K562 (cell line): ENCODE measurements around the gene ALDOC. TPM values are rescaled to one million over a fixed set of nuclear protein-coding genes. Genes with fewer than 3 reads are reported as not detected.

ENCODE experiments used
- ATF3 ChIP-seq, 2 experiments: fragments of 450-650 bp in 1 of 2; sonication (generic) in 1 of 2; formaldehyde crosslinking in 1 of 2; IDR thresholded peaks in 1 of 2; conservative IDR thresholded peaks in 1 of 2; 2 replicates each; pipeline versions ENCODE4 v1.6.1 to v1.8.1; 2016 to 2023; ENCODE audit warnings: mild to moderate bottlenecking in 2 of 2, moderate library complexity in 2 of 2, inconsistent platforms in 1 of 2, missing genetic modification reagents in 1 of 2
- CEBPZ ChIP-seq: fragments of 150-350 bp; IDR thresholded peaks from 2 replicates; pipeline ENCODE4 v1.6.1; 2014; ENCODE audit warnings: low read depth, mild to moderate bottlenecking, low read length, borderline replicate concordance
- E2F1 ChIP-seq: sonication (generic); formaldehyde crosslinking; IDR thresholded peaks from 2 replicates; pipeline ENCODE4 v1.8.1; 2023; ENCODE audit warnings: mild to moderate bottlenecking, missing genetic modification reagents, moderate library complexity
- EWSR1 ChIP-seq: fragments of 450-650 bp; IDR thresholded peaks from 2 replicates; pipeline ENCODE4 v1.6.1; 2018; ENCODE audit warnings: borderline replicate concordance, mild to moderate bottlenecking, low read depth, moderate library complexity; ENCODE audit not compliant: partially characterized antibody
- HDAC1 ChIP-seq, 2 experiments: fragments of 450-650 bp; IDR thresholded peaks; 2 replicates each; pipeline ENCODE4 v1.6.1; 2016 to 2017; ENCODE audit warnings: inconsistent platforms in 1 of 2, mild to moderate bottlenecking in 1 of 2, moderate library complexity in 1 of 2
- KAT2B ChIP-seq: IDR thresholded peaks from one replicate; pipeline ENCODE4 v1.6.1; 2012; ENCODE audit warnings: low read depth, mild to moderate bottlenecking, control low read depth, inconsistent platforms, low read length, moderate library complexity
- KDM1A ChIP-seq, 2 experiments: fragments of 450-650 bp; IDR thresholded peaks; 2 replicates each; pipeline ENCODE4 v1.6.1; 2016; ENCODE audit warnings: mild to moderate bottlenecking in 2 of 2
- KLF1 ChIP-seq: fragments of 450-650 bp; IDR thresholded peaks from 2 replicates; pipeline ENCODE4 v1.6.1; 2016; ENCODE audit warnings: missing genetic modification characterization, missing compliant biosample characterization
- NCOA1 ChIP-seq: fragments of 450-650 bp; IDR thresholded peaks from 2 replicates; pipeline ENCODE4 v1.6.1; 2016; ENCODE audit warnings: low read depth
- NR2F6 ChIP-seq: fragments of 450-650 bp; formaldehyde crosslinking; IDR thresholded peaks from 2 replicates; pipeline ENCODE4 v1.4.0; 2020; ENCODE audit warnings: mild to moderate bottlenecking
- POLR2G ChIP-seq: fragments of 200-400 bp; formaldehyde crosslinking; IDR thresholded peaks from 2 replicates; pipeline ENCODE4 v1.6.1; 2017; ENCODE audit warnings: low read depth, mild to moderate bottlenecking, antibody characterized with exemption, low read length, moderate library complexity
- TAF9B ChIP-seq: fragments of 450-650 bp; IDR thresholded peaks from 2 replicates; pipeline ENCODE4 v1.6.1; 2018; ENCODE audit warnings: mild to moderate bottlenecking; ENCODE audit not compliant: partially characterized antibody
- TEAD1 ChIP-seq, 2 experiments: fragments of 450-650 bp in 1 of 2; sonication (generic) in 1 of 2; formaldehyde crosslinking; IDR thresholded peaks; 2 replicates each; pipeline versions ENCODE4 v1.4.0 to v1.8.0; 2020 to 2022; ENCODE audit warnings: mild to moderate bottlenecking in 2 of 2, missing genetic modification reagents in 1 of 2
- THAP12 ChIP-seq: fragments of 250-450 bp; sonication (Bioruptor Pico); IDR thresholded peaks from 2 replicates; pipeline ENCODE4 v1.9.0; 2021; ENCODE audit warnings: mild to moderate bottlenecking, inconsistent platforms
- ZFP30 ChIP-seq: fragments of 250-450 bp; sonication (Bioruptor Pico); IDR thresholded peaks from 2 replicates; pipeline ENCODE4 v1.8.0; 2022; ENCODE audit warnings: moderate library complexity, mild to moderate bottlenecking, inconsistent platforms, borderline replicate concordance
- ZFP36 ChIP-seq: fragments of 150-350 bp; IDR thresholded peaks from 2 replicates; pipeline ENCODE4 v1.6.1; 2018; ENCODE audit warnings: low read length, low read depth; ENCODE audit not compliant: partially characterized antibody
- ZKSCAN3 ChIP-seq: fragments of 250-450 bp; sonication (Bioruptor Pico); IDR thresholded peaks from 2 replicates; pipeline ENCODE4 v1.4.0; 2020
- polyA plus RNA-seq, 8 experiments: library from polyadenylated mRNA; depleted of rRNA in 4 of 8; stranded (reverse) in 5 of 8; unstranded in 3 of 8; fragments of >200 nt; fragmentation: Nextera tagmentation in 2 of 8; fragmentation: Illumina TruSeq in 1 of 8; extraction: Ambion mirVana in 2 of 8; extraction: Trizol in 1 of 8; gene quantifications; 2 replicates each; pipeline versions ENCODE4 v1.2.1 to v1.2.3, GENCODE V29; 2011 to 2014; ENCODE audit warnings: inconsistent platforms in 1 of 8, missing spikeins in 1 of 8
- total RNA-seq, 7 experiments: library from RNA; depleted of rRNA in 6 of 7; stranded (reverse); fragments of >200 nt in 6 of 7; fragmentation: Illumina TruSeq in 2 of 7; extraction: Trizol in 2 of 7; gene quantifications; 2 replicates each; pipeline versions ENCODE4 v1.2.1 to v1.2.3, GENCODE V29; 2011 to 2021; ENCODE audit warnings: low replicate concordance in 1 of 7

The ALDOC gene
- total and polyA plus RNA-seq, 9 of the 15 experiments (the other 6 are each of a cell fraction or from before 2014, with no cell fraction given): 43.2 to 263 (median 99.2) TPM

GRCh38 chr17:28599311-28600184 is 22.9 kb upstream of the ALDOC start (continued):
- no peak for TF ChIP-seq TAF9B
- TF ChIP-seq TEAD1 (CRISPR knock-in tag; IDR thresholded peaks at IDR 0.05): no peak
- TF ChIP-seq HDAC1 (IDR thresholded peaks at IDR 0.05): no peak
- TF ChIP-seq E2F1 (CRISPR knock-in tag): no peak
- TF ChIP-seq EWSR1: no peak
- no peak for TF ChIP-seq KAT2B
- TF ChIP-seq ZFP30: no peak
- no peak for TF ChIP-seq THAP12 (CRISPR knock-in tag)
- TF ChIP-seq ZKSCAN3 (CRISPR knock-in tag): no peak
- TF ChIP-seq NR2F6 (CRISPR knock-in tag): no peak
- TF ChIP-seq NCOA1: no peak
- peak; percentile 65 for TF ChIP-seq ATF3 (IDR thresholded peaks at IDR 0.05)
- TF ChIP-seq ATF3 (CRISPR knock-in tag; conservative IDR thresholded peaks at IDR 0.05): peak; percentile 70
- peak in 1 of 2 experiments; percentile 32; a peak in 2 of 4 replicates for TF ChIP-seq KDM1A (IDR thresholded peaks at IDR 0.05)
- no peak for TF ChIP-seq KLF1 (tag)
- no peak for TF ChIP-seq CEBPZ
- peak; percentile 61; the same call in 1 of the 2 replicates for TF ChIP-seq POLR2G
- peak; percentile 49 for TF ChIP-seq ZFP36
- TF ChIP-seq, all 486 proteins: peak for 89
